ENCODE data around the gene MATN1. TPM values are rescaled to one million over a fixed set of nuclear protein-coding genes. Genes with fewer than 3 reads are reported as not detected.

The MATN1 gene
- total RNA-seq, 3 donors from 2014 or later = 2.0 to 2.9 (median 2.3) TPM

GRCh38 chr1:30724655-30725421, 1.5 kb upstream of the MATN1 start:
- Mint-ChIP-seq H3K36me3 (ENCODE audit: insufficient read depth) (peaks cover 3% of the 10 kb centered on the region), H3K4me3 (no peak overlapping the region), H3K9me3 (no peaks in the 10 kb centered on the region), H3K4me1 (ENCODE audit: low read depth) (peaks cover 29% of the 10 kb centered on the region), H3K27me3 (ENCODE audit: low read depth) (no peaks in the 10 kb centered on the region)
- DNase-seq = no peak
- no peak for ATAC-seq

GRCh38 chr1:30724175-30724574, 790 bp upstream of the MATN1 start:
- Mint-ChIP-seq H3K4me1 (ENCODE audit: low read depth) (peaks cover 31% of the 10 kb centered on the region), H3K36me3 (ENCODE audit: insufficient read depth) (peaks cover 3% of the 10 kb centered on the region), H3K9me3 (no peaks in the 10 kb centered on the region), H3K4me3 (no peak overlapping the region), H3K27me3 (ENCODE audit: low read depth) (no peaks in the 10 kb centered on the region)
- DNase-seq (no peak), ATAC-seq (no peak)

GRCh38 chr1:30721812-30722537, 1.4 kb downstream of the MATN1 start:
- Mint-ChIP-seq H3K9me3 (no peaks in the 10 kb centered on the region), H3K4me1 (ENCODE audit: low read depth) (peaks cover 33% of the 10 kb centered on the region), H3K27me3 (ENCODE audit: low read depth) (no peaks in the 10 kb centered on the region), H3K36me3 (ENCODE audit: insufficient read depth) (peaks cover 1% of the 10 kb centered on the region), H3K4me3 (no peak overlapping the region)
- ATAC-seq (no peak), DNase-seq (no peak)

GRCh38 chr1:30721341-30721793, 2.0 kb downstream of the MATN1 start:
- DNase-seq = no peak
- H3K9me3 Mint-ChIP-seq = no peaks in the 10 kb centered on the region
- H3K4me1 Mint-ChIP-seq (ENCODE audit: low read depth) = peaks cover 33% of the 10 kb centered on the region
- H3K36me3 Mint-ChIP-seq (ENCODE audit: insufficient read depth) = peaks cover 1% of the 10 kb centered on the region
- ATAC-seq = no peak
- no peak overlapping the region for H3K4me3 Mint-ChIP-seq
- H3K27me3 Mint-ChIP-seq (ENCODE audit: low read depth) = no peaks in the 10 kb centered on the region

GRCh38 chr1:30720271-30721223, 2.8 kb downstream of the MATN1 start:
- peaks cover 33% of the 10 kb centered on the region for H3K4me1 Mint-ChIP-seq (ENCODE audit: low read depth)
- H3K36me3 Mint-ChIP-seq (ENCODE audit: insufficient read depth) = peaks cover 1% of the 10 kb centered on the region
- DNase-seq = no peak
- peak overlapping the region; percentile 31 for H3K4me3 Mint-ChIP-seq
- peaks cover 2% of the 10 kb centered on the region for H3K9me3 Mint-ChIP-seq
- no peak for ATAC-seq
- H3K27me3 Mint-ChIP-seq (ENCODE audit: low read depth) = no peaks in the 10 kb centered on the region

GRCh38 chr1:30719406-30720270, 3.7 kb downstream of the MATN1 start:
- ATAC-seq (no peak), DNase-seq (no peak)
- Mint-ChIP-seq H3K4me3 (peak overlapping the region; percentile 86), H3K9me3 (peaks cover 8% of the 10 kb centered on the region), H3K27me3 (ENCODE audit: low read depth) (no peaks in the 10 kb centered on the region), H3K36me3 (ENCODE audit: insufficient read depth) (peaks cover 2% of the 10 kb centered on the region), H3K4me1 (ENCODE audit: low read depth) (peaks cover 33% of the 10 kb centered on the region)

GRCh38 chr1:30718636-30719405, 4.6 kb downstream of the MATN1 start:
- Mint-ChIP-seq H3K4me1 (ENCODE audit: low read depth) (peaks cover 30% of the 10 kb centered on the region), H3K36me3 (ENCODE audit: insufficient read depth) (peaks cover 2% of the 10 kb centered on the region), H3K9me3 (peaks cover 8% of the 10 kb centered on the region), H3K27me3 (ENCODE audit: low read depth) (no peaks in the 10 kb centered on the region), H3K4me3 (peak overlapping the region; percentile 86)
- DNase-seq (peak; percentile 85), ATAC-seq (peak; percentile 73 to 77)

- DNase-seq = peak; percentile 100
- H3K4me3 Mint-ChIP-seq = peak overlapping the region; percentile 89
- ATAC-seq = peak; percentile 90 to 91
- H3K27me3 Mint-ChIP-seq (ENCODE audit: low read depth) = no peaks in the 10 kb centered on the region
- peaks cover 2% of the 10 kb centered on the region for H3K36me3 Mint-ChIP-seq (ENCODE audit: insufficient read depth)
- H3K4me1 Mint-ChIP-seq (ENCODE audit: low read depth) = peaks cover 30% of the 10 kb centered on the region
- H3K9me3 Mint-ChIP-seq = peaks cover 8% of the 10 kb centered on the region
Observed at GRCh38 chr1:30718091-30718635, 5.2 kb downstream of the MATN1 start.

- Mint-ChIP-seq H3K4me3 (no peak overlapping the region), H3K36me3 (ENCODE audit: insufficient read depth) (peaks cover 2% of the 10 kb centered on the region), H3K27me3 (ENCODE audit: low read depth) (peaks cover 3% of the 10 kb centered on the region), H3K9me3 (peaks cover 8% of the 10 kb centered on the region), H3K4me1 (ENCODE audit: low read depth) (peaks cover 26% of the 10 kb centered on the region)
- DNase-seq (no peak), ATAC-seq (no peak)
Observed at GRCh38 chr1:30716646-30717045, 6.7 kb downstream of the MATN1 start.

- peaks cover 4% of the 10 kb centered on the region for H3K27me3 Mint-ChIP-seq (ENCODE audit: low read depth)
- peaks cover 21% of the 10 kb centered on the region for H3K4me1 Mint-ChIP-seq (ENCODE audit: low read depth)
- H3K9me3 Mint-ChIP-seq = peaks cover 8% of the 10 kb centered on the region
- peaks cover 2% of the 10 kb centered on the region for H3K36me3 Mint-ChIP-seq (ENCODE audit: insufficient read depth)
- no peak for ATAC-seq
- DNase-seq = no peak
- no peak overlapping the region for H3K4me3 Mint-ChIP-seq
Observed at GRCh38 chr1:30715886-30716285, 7.5 kb downstream of the MATN1 start.

GRCh38 chr1:30715216-30715615, 8.2 kb downstream of the MATN1 start:
- ATAC-seq = no peak
- H3K36me3 Mint-ChIP-seq (ENCODE audit: insufficient read depth) = peaks cover 2% of the 10 kb centered on the region
- peaks cover 15% of the 10 kb centered on the region for H3K4me1 Mint-ChIP-seq (ENCODE audit: low read depth)
- H3K4me3 Mint-ChIP-seq = no peak overlapping the region
- H3K9me3 Mint-ChIP-seq = peaks cover 8% of the 10 kb centered on the region
- peaks cover 4% of the 10 kb centered on the region for H3K27me3 Mint-ChIP-seq (ENCODE audit: low read depth)
- no peak for DNase-seq

GRCh38 chr1:30714536-30715090, 8.8 kb downstream of the MATN1 start:
- peaks cover 2% of the 10 kb centered on the region for H3K36me3 Mint-ChIP-seq (ENCODE audit: insufficient read depth)
- H3K9me3 Mint-ChIP-seq = peaks cover 8% of the 10 kb centered on the region
- no peak for DNase-seq
- peaks cover 4% of the 10 kb centered on the region for H3K27me3 Mint-ChIP-seq (ENCODE audit: low read depth)
- H3K4me3 Mint-ChIP-seq = no peak overlapping the region
- H3K4me1 Mint-ChIP-seq (ENCODE audit: low read depth) = peaks cover 9% of the 10 kb centered on the region
- ATAC-seq = no peak

All from activated T-cell treated with anti-CD3 and anti-CD28 coated beads, Interleukin-2, amount 50 U/mL, for 4 hours (primary cell).